Thoracic aorta (tissue), 2 donors: Measurements from ENCODE around the gene RAB27B. TPM values are rescaled to one million over a fixed set of nuclear protein-coding genes. Genes with fewer than 3 reads are reported as not detected.

ENCODE experiments used
- ATAC-seq: fragments of 150-250 bp; one replicate; pipeline ENCODE4 v1.8.0; 2017; ENCODE audit warnings: low read depth; ENCODE audit not compliant: insufficient number of reproducible peaks, low FRiP score
- DNase-seq: peaks from one replicate; pipeline ENCODE4 v3.0.0-alpha.2; 2020; ENCODE audit warnings: low spot score
- H3K27ac ChIP-seq, 2 donors: fragments of 200-600 bp; sonication (generic); 1 replicate in 1 of 2; 2 replicates in 1 of 2; pipeline ENCODE4 v1.5.1; 2016; ENCODE audit warnings: mild to moderate bottlenecking in 2 of 2, moderate library complexity in 2 of 2
- H3K27me3 ChIP-seq: fragments of 200-600 bp; sonication (generic); replicated peaks from 2 replicates; pipeline ENCODE4 v1.6.0; 2016; ENCODE audit warnings: mild to moderate bottlenecking; ENCODE audit not compliant: insufficient read depth
- H3K36me3 ChIP-seq: fragments of 200-600 bp; sonication (generic); one replicate; pipeline ENCODE4 v1.5.1; 2016
- H3K4me1 ChIP-seq, 2 donors: fragments of 200-600 bp; sonication (generic); 1 replicate in 1 of 2; 2 replicates in 1 of 2; pipeline versions ENCODE4 v1.5.1 to v1.6.0; 2016; ENCODE audit warnings: low read depth in 2 of 2, mild to moderate bottlenecking in 1 of 2; ENCODE audit not compliant: control insufficient read depth in 1 of 2
- H3K4me3 ChIP-seq: fragments of 200-600 bp; sonication (generic); 2 replicates; pipeline ENCODE4 v1.5.1; 2016; ENCODE audit warnings: mild to moderate bottlenecking
- H3K9me3 ChIP-seq: fragments of 200-600 bp; sonication (generic); 2 replicates; pipeline ENCODE4 v1.5.1; 2016
- total RNA-seq, 2 donors: library from RNA; depleted of rRNA; stranded (reverse); fragments of >200 nt; gene quantifications; one replicate each; pipeline versions ENCODE4 v1.1.0 to v1.2.3, GENCODE V29; 2016
- TF ChIP-seq, protein P1 (sequence below): fragments of 200-600 bp; sonication (generic); IDR thresholded peaks from one replicate; pipeline ENCODE4 v1.5.1; 2019; ENCODE audit warnings: antibody characterized with exemption

The RAB27B gene
- total RNA-seq, 2 donors from 2014 or later, result 0.42 to 0.95 TPM

DNA sequence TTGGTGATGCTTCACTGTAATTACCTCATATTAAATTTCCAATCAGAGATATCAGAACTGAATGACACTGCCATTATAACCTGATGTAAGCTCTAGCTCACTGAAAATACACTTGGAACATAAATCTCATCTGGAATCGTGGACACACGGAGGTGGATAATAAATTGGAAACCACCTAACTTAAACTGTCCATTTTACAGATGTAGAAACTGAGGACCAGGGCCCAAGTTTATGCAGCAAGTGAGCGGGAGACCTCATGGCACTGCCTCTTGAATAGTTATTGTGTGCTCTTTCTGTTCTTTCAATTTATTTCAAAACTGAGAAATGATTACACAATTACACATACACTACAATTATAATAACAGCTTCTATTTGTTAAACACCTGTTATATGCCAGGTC is 110.2 kb downstream of the RAB27B start:
- no peaks in the 10 kb centered on the region for H3K9me3 ChIP-seq
- no peaks in the 10 kb centered on the region for H3K36me3 ChIP-seq
- ATAC-seq, result no peak
- no peak for DNase-seq
- H3K27me3 ChIP-seq, result no peaks in the 10 kb centered on the region
- H3K4me1 ChIP-seq, result no peaks in the 10 kb centered on the region
- TF ChIP-seq, protein P1, sequence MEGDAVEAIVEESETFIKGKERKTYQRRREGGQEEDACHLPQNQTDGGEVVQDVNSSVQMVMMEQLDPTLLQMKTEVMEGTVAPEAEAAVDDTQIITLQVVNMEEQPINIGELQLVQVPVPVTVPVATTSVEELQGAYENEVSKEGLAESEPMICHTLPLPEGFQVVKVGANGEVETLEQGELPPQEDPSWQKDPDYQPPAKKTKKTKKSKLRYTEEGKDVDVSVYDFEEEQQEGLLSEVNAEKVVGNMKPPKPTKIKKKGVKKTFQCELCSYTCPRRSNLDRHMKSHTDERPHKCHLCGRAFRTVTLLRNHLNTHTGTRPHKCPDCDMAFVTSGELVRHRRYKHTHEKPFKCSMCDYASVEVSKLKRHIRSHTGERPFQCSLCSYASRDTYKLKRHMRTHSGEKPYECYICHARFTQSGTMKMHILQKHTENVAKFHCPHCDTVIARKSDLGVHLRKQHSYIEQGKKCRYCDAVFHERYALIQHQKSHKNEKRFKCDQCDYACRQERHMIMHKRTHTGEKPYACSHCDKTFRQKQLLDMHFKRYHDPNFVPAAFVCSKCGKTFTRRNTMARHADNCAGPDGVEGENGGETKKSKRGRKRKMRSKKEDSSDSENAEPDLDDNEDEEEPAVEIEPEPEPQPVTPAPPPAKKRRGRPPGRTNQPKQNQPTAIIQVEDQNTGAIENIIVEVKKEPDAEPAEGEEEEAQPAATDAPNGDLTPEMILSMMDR, result no peak
- no peak overlapping the region for H3K4me3 ChIP-seq
- H3K27ac ChIP-seq, result no peak overlapping the region

DNA sequence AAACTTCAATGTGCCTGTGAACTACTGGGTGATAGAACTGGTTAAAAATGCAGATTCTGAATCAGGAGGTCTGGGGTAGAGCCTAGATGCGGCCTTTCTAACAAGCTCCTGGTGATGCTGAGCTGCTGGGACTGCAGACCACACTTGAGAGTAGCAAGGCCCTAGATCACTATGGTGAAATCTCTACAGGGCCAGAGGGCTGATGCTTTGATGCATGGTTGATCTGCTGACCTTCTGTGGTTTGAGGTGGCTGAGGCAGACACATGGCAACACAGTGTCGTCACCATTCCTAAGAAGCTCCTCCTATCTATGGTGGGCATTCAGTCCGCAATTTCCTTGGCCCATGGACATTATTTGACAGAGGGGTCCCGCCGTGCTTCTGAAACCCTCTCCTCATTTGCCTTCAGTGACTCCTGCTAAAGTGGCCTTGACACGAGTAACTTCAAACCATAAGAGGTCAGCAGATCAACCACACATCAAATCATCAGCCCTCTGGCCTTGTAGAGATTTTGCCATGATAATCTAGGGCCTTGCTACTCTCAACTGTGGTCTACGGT is 111.2 kb downstream of the RAB27B start:
- TF ChIP-seq, protein P1, result no peak
- Histone ChIP-seq H3K27ac (no peak overlapping the region), H3K4me3 (no peak overlapping the region), H3K36me3 (no peaks in the 10 kb centered on the region), H3K9me3 (no peaks in the 10 kb centered on the region), H3K4me1 (no peaks in the 10 kb centered on the region), H3K27me3 (no peaks in the 10 kb centered on the region)
- ATAC-seq (no peak), DNase-seq (no peak)

DNA sequence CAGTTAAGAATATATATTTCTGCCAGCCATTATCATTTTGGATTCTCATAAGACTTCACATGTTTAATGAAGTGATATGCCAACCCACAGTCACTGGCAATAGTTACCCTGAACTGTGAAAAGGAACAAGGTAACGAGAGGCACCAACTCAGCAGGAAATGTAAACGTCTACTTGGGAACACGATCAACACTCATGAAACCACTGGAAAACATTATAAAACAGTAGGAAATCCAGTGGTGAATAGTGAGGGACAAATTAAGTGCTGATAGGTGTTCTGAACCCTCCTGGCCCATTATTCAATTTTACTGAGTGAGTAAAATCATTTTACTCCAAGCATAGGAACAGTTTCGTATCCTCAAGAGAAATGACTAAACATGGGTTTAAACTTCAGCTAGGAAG is 113.9 kb downstream of the RAB27B start:
- Histone ChIP-seq H3K27me3 (no peaks in the 10 kb centered on the region), H3K4me1 (peaks cover 0 to 11% of the 10 kb centered on the region in 2 donors), H3K9me3 (no peaks in the 10 kb centered on the region), H3K27ac (no peak overlapping the region), H3K36me3 (no peaks in the 10 kb centered on the region), H3K4me3 (no peak overlapping the region)
- DNase-seq, result no peak
- ATAC-seq, result no peak
- TF ChIP-seq, protein P1, result no peak

DNA sequence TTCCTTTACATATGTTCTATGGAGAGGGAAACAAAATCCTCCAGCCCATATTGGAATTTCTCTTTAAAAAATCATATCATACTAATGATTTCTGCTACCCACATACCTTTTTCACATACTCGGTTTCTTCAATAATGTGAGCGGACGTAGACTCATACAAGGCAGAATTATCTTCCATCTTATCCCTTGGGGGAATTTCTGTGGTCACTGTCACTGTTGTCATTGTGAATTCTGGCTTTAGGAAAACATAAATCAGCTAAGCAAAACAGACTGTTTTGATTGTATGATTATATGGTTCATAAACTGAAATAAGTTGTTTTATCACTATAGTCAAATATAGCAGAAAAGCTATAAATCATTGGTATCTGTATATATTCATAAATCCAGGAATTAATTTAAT is 114.3 kb downstream of the RAB27B start:
- H3K27me3 ChIP-seq, result no peaks in the 10 kb centered on the region
- ATAC-seq (no peak), DNase-seq (no peak)
- no peaks in the 10 kb centered on the region for H3K9me3 ChIP-seq
- TF ChIP-seq, protein P1, result no peak
- H3K27ac ChIP-seq, result no peak overlapping the region
- H3K4me3 ChIP-seq, result no peak overlapping the region
- peaks cover 0 to 11% of the 10 kb centered on the region in 2 donors for H3K4me1 ChIP-seq
- no peaks in the 10 kb centered on the region for H3K36me3 ChIP-seq

Other genes with a start within 250 kb of the RAB27B start
- not detected for gene DYNAP, start 237.2 kb upstream of the RAB27B start, total RNA-seq
- gene CCDC68, start 131.0 kb downstream of the RAB27B start, total RNA-seq, result 10 to 100 TPM; 10.1 to 18.4 TPM